HEK293 (cell line): ENCODE data around the gene FCN1.
A peak's percentile ranks its signal among the peaks of the same experiment; 100 is the strongest.

Source experiments
- CTCF ChIA-PET: fragments of 350-600 bp; formaldehyde crosslinking; extraction: SDS; loops from one replicate; lab custom pipeline; 2021; ENCODE audit warnings: antibody characterized with exemption; lab: Yijun Ruan, JAX
- POLR2A ChIA-PET: fragments of 300-600 bp; formaldehyde crosslinking; extraction: SDS; loops from one replicate; lab custom pipeline; 2020; ENCODE audit warnings: antibody characterized with exemption, inconsistent platforms; lab: Yijun Ruan, JAX
- H3K27ac ChIP-seq: fragments of 200-500 bp; sonication (Bioruptor generic); 2 replicates; pipeline ENCODE4 v1.5.1; 2014; ENCODE audit warnings: low read depth, low read length, control low read depth, inconsistent platforms; ENCODE audit errors: extremely low read depth
- H3K36me3 ChIP-seq, 2 experiments: fragments of 200-500 bp in 1 of 2; sonication (Bioruptor generic) in 1 of 2; 1 replicate in 1 of 2; 2 replicates in 1 of 2; pipeline ENCODE4 v1.5.1; 2014 to 2017; ENCODE audit warnings: inconsistent platforms in 2 of 2, low read length in 2 of 2; ENCODE audit not compliant: control insufficient read depth in 2 of 2, insufficient read depth in 1 of 2
- H3K4me1 ChIP-seq: fragments of 200-500 bp; sonication (Bioruptor generic); 2 replicates; pipeline ENCODE4 v1.5.1; 2014; ENCODE audit warnings: mild to moderate bottlenecking, low read length, inconsistent platforms; ENCODE audit not compliant: control insufficient read depth, insufficient read depth
- H3K4me3 ChIP-seq: 2 replicates; pipeline ENCODE4 v1.5.1; 2011; ENCODE audit warnings: low read depth, mild to moderate bottlenecking, control low read depth, low read length, moderate library complexity
- H3K9me3 ChIP-seq: fragments of 200-500 bp; sonication (Bioruptor generic); 2 replicates; pipeline ENCODE4 v1.5.1; 2014; ENCODE audit warnings: low read depth, low read length, inconsistent platforms; ENCODE audit not compliant: control insufficient read depth, insufficient read depth
- FEZF1 ChIP-seq: fragments of 450-650 bp; formaldehyde crosslinking; IDR thresholded peaks from 2 replicates; pipeline ENCODE4 v1.5.1; 2016; ENCODE audit warnings: missing biosample characterization, missing genetic modification characterization
- GLIS1 ChIP-seq: fragments of 450-650 bp; formaldehyde crosslinking; IDR thresholded peaks from 2 replicates; pipeline ENCODE4 v1.5.1; 2016; ENCODE audit warnings: missing biosample characterization, missing genetic modification characterization
- PRDM10 ChIP-seq: fragments of 450-650 bp; formaldehyde crosslinking; IDR thresholded peaks from 2 replicates; pipeline ENCODE4 v1.5.1; 2016; ENCODE audit warnings: missing biosample characterization, missing genetic modification characterization
- REPIN1 ChIP-seq: fragments of 450-650 bp; formaldehyde crosslinking; IDR thresholded peaks from 2 replicates; pipeline ENCODE4 v1.5.1; 2017; ENCODE audit warnings: missing biosample characterization, missing genetic modification characterization, low read depth
- REST ChIP-seq: fragments of 450-650 bp; formaldehyde crosslinking; IDR thresholded peaks from 2 replicates; pipeline ENCODE4 v1.5.1; 2016; ENCODE audit warnings: missing biosample characterization, missing genetic modification characterization
- SP2 ChIP-seq: fragments of 450-650 bp; formaldehyde crosslinking; IDR thresholded peaks from 2 replicates; pipeline ENCODE4 v1.5.1; 2016; ENCODE audit warnings: missing biosample characterization, missing genetic modification characterization
- SP3 ChIP-seq: fragments of 450-650 bp; formaldehyde crosslinking; IDR thresholded peaks from 2 replicates; pipeline ENCODE4 v1.5.1; 2016; ENCODE audit warnings: missing biosample characterization, missing genetic modification characterization
- ZBTB20 ChIP-seq: fragments of 450-650 bp; formaldehyde crosslinking; IDR thresholded peaks from 2 replicates; pipeline ENCODE4 v1.5.1; 2016; ENCODE audit warnings: missing biosample characterization, missing genetic modification characterization
- ZIC2 ChIP-seq: fragments of 450-650 bp; formaldehyde crosslinking; IDR thresholded peaks from 2 replicates; pipeline ENCODE4 v1.5.1; 2016; ENCODE audit warnings: missing biosample characterization, missing genetic modification characterization
- ZNF138 ChIP-seq: fragments of 450-650 bp; formaldehyde crosslinking; IDR thresholded peaks from 2 replicates; pipeline ENCODE4 v1.5.1; 2016; ENCODE audit warnings: missing biosample characterization, missing genetic modification characterization, borderline replicate concordance
- ZNF23 ChIP-seq: fragments of 450-650 bp; formaldehyde crosslinking; IDR thresholded peaks from 2 replicates; pipeline ENCODE4 v1.5.1; 2016; ENCODE audit warnings: missing biosample characterization, missing genetic modification characterization, borderline replicate concordance
- ZNF350 ChIP-seq: fragments of 450-650 bp; formaldehyde crosslinking; IDR thresholded peaks from 2 replicates; pipeline ENCODE4 v1.5.0; 2017; ENCODE audit warnings: missing biosample characterization, mild to moderate bottlenecking, missing genetic modification characterization
- ZNF596 ChIP-seq: fragments of 450-650 bp; IDR thresholded peaks from 2 replicates; pipeline ENCODE4 v1.5.0; 2018; ENCODE audit warnings: missing biosample characterization, mild to moderate bottlenecking, missing genetic modification characterization, moderate library complexity
- ZNF629 ChIP-seq: fragments of 450-650 bp; formaldehyde crosslinking; IDR thresholded peaks from 2 replicates; pipeline ENCODE4 v1.5.1; 2017; ENCODE audit warnings: missing biosample characterization, missing genetic modification characterization
- ZNF645 ChIP-seq: fragments of 450-650 bp; formaldehyde crosslinking; IDR thresholded peaks from 2 replicates; pipeline ENCODE4; 2016; ENCODE audit warnings: missing biosample characterization, missing genetic modification characterization
- ZNF658 ChIP-seq: fragments of 450-650 bp; formaldehyde crosslinking; IDR thresholded peaks from 2 replicates; pipeline ENCODE4; 2016; ENCODE audit warnings: missing biosample characterization, missing genetic modification characterization
- ZNF776 ChIP-seq: fragments of 450-650 bp; formaldehyde crosslinking; IDR thresholded peaks from 2 replicates; pipeline ENCODE4 v1.5.0; 2017; ENCODE audit warnings: missing biosample characterization, missing genetic modification characterization, borderline replicate concordance
- ZNF792 ChIP-seq: fragments of 450-650 bp; formaldehyde crosslinking; IDR thresholded peaks from 2 replicates; pipeline ENCODE4 v1.5.1; 2016; ENCODE audit warnings: missing biosample characterization, missing genetic modification characterization
- TF ChIP-seq, protein P1 (sequence below): fragments of 450-650 bp; formaldehyde crosslinking; IDR thresholded peaks from 2 replicates; pipeline ENCODE4 v1.5.1; 2016; ENCODE audit warnings: missing biosample characterization, missing genetic modification characterization
- TF ChIP-seq, protein P2 (sequence below): fragments of 450-650 bp; formaldehyde crosslinking; IDR thresholded peaks from 2 replicates; pipeline ENCODE4 v1.5.1; 2016; ENCODE audit warnings: missing biosample characterization, missing genetic modification characterization, borderline replicate concordance

Gene FCN1

GRCh38 chr9:134880484-134881312 is 37.0 kb downstream of the FCN1 start, which contains the start of gene FCN2:
FCN2 (plus strand) TSS chr9:134880810; CDS start chr9:134880822, 12 bp downstream.
- H3K4me1 ChIP-seq, result no peaks in the 10 kb centered on the region
- H3K36me3 ChIP-seq, result no peaks in the 10 kb centered on the region
- TF ChIP-seq ZNF350 (tag by site-specific recombination) (no peak), ZNF138 (no peak), ZIC2 (peak; percentile 92), ZNF645 (tag by site-specific recombination) (no peak), FEZF1 (tag by site-specific recombination) (no peak), ZNF792 (tag by site-specific recombination) (no peak), ZNF596 (tag by site-specific recombination) (no peak), GLIS1 (tag by site-specific recombination) (peak; percentile 41), ZNF776 (tag by site-specific recombination) (no peak), ZNF23 (no peak), REPIN1 (tag by site-specific recombination) (no peak), SP2 (tag by site-specific recombination) (no peak), ZBTB20 (tag by site-specific recombination) (no peak), ZNF629 (tag by site-specific recombination) (no peak)
- TF ChIP-seq, protein P1, sequence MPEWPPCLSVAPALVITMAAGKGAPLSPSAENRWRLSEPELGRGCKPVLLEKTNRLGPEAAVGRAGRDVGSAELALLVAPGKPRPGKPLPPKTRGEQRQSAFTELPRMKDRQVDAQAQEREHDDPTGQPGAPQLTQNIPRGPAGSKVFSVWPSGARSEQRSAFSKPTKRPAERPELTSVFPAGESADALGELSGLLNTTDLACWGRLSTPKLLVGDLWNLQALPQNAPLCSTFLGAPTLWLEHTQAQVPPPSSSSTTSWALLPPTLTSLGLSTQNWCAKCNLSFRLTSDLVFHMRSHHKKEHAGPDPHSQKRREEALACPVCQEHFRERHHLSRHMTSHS (tag by site-specific recombination), result no peak
- TF ChIP-seq, protein P2, sequence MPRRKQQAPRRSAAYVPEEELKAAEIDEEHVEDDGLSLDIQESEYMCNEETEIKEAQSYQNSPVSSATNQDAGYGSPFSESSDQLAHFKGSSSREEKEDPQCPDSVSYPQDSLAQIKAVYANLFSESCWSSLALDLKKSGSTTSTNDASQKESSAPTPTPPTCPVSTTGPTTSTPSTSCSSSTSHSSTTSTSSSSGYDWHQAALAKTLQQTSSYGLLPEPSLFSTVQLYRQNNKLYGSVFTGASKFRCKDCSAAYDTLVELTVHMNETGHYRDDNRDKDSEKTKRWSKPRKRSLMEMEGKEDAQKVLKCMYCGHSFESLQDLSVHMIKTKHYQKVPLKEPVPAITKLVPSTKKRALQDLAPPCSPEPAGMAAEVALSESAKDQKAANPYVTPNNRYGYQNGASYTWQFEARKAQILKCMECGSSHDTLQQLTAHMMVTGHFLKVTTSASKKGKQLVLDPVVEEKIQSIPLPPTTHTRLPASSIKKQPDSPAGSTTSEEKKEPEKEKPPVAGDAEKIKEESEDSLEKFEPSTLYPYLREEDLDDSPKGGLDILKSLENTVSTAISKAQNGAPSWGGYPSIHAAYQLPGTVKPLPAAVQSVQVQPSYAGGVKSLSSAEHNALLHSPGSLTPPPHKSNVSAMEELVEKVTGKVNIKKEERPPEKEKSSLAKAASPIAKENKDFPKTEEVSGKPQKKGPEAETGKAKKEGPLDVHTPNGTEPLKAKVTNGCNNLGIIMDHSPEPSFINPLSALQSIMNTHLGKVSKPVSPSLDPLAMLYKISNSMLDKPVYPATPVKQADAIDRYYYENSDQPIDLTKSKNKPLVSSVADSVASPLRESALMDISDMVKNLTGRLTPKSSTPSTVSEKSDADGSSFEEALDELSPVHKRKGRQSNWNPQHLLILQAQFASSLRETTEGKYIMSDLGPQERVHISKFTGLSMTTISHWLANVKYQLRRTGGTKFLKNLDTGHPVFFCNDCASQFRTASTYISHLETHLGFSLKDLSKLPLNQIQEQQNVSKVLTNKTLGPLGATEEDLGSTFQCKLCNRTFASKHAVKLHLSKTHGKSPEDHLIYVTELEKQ (tag by site-specific recombination), result no peak
- TF ChIP-seq, all 188 proteins: peak for 2
- CTCF ChIA-PET, result no interaction called here
- Histone ChIP-seq H3K9me3 (no peaks in the 10 kb centered on the region), H3K27ac (no peak within 1 kb of the TSS), H3K4me3 (no peak within 1 kb of the TSS)
- POLR2A ChIA-PET, result no interaction called here

DNA sequence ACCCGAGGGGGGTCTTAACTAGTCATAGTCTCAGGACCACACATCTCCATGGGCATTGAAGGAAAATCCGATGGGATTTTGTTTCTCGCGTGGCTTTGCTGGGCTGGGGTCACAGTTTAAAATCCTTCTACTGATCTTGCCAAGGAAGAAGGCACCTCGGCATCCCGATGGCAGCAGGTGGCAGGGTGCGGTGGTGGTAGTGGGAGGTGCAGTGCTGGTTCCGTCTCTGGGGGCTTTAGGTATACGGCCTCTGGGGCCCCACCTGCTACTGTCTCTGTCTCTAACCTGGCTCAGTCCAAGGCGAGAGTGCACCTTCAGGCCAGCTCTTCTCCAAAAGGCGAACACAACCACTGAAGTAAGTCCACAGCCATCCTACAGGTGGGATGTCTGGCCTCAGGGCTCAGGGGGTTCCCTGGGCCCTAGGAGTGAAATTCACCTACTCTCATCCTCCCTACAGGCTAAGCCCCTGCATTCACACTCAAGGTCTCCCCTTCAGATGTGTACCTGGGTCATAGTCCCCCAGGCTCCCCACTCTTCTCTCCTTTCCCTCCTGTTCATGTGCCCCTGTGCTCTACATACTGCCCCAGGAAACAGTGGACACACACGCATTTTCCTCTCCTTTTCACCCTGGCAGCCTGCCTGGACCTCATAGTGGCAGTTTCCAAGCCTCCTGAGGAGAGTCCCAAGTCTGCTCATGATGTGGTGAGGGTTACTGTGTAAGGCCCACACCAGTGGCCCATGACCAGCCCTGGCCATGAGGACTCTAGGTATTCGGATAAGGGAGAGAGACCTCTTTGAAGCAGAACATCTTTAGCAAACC is 37.8 kb downstream of the FCN1 start:
- Histone ChIP-seq H3K27ac (no peak overlapping the region), H3K9me3 (no peaks in the 10 kb centered on the region), H3K4me1 (no peaks in the 10 kb centered on the region), H3K4me3 (no peak overlapping the region), H3K36me3 (no peaks in the 10 kb centered on the region)
- ChIA-PET POLR2A (no interaction called here), CTCF (no interaction called here)
- TF ChIP-seq SP3 (tag by site-specific recombination), result no peak
- TF ChIP-seq ZNF23, result no peak
- TF ChIP-seq ZNF658, result no peak
- no peak for TF ChIP-seq REST
- no peak for TF ChIP-seq PRDM10 (tag by site-specific recombination)
